ENCODE measurements around the gene RASL10A.

- no peak for TF ChIP-seq EZH2 (IDR thresholded peaks at IDR 0.05)
- TF ChIP-seq POLR2AphosphoS5 (IDR thresholded peaks at IDR 0.05; ENCODE audit: borderline replicate concordance, low read depth, low read length) = no peak
These were observed 33.5 kb upstream of the RASL10A start for GRCh38 chr22:29348956-29349355.

Measured in SK-N-MC (cell line).